Sigmoid colon (tissue), 7 donors: ENCODE results near the gene SCAF4. TPM values are rescaled to one million over a fixed set of nuclear protein-coding genes. Genes with fewer than 3 reads are reported as not detected.

Experiments
- DNase-seq: peaks from one replicate; pipeline ENCODE4 v3.0.0-alpha.2; 2019
- H3K27ac ChIP-seq, 4 donors: fragments of 200-600 bp; sonication (generic); one replicate each; pipeline ENCODE4 v1.5.1; 2016 to 2019; ENCODE audit warnings: mild to moderate bottlenecking in 1 of 4
- H3K27me3 ChIP-seq, 3 donors: fragments of 200-600 bp; sonication (generic); one replicate each; pipeline ENCODE4 v1.5.1; 2019; ENCODE audit warnings: mild to moderate bottlenecking in 1 of 3
- H3K36me3 ChIP-seq, 4 donors: fragments of 200-600 bp; sonication (generic); one replicate each; pipeline ENCODE4 v1.5.1; 2016 to 2019
- H3K4me1 ChIP-seq, 4 donors: fragments of 200-600 bp; sonication (generic); one replicate each; pipeline ENCODE4 v1.5.1; 2017 to 2019
- H3K4me3 ChIP-seq, 4 donors: fragments of 200-600 bp; sonication (generic); one replicate each; pipeline ENCODE4 v1.5.1; 2017 to 2019; ENCODE audit warnings: mild to moderate bottlenecking in 2 of 4, moderate library complexity in 1 of 4
- H3K9me3 ChIP-seq, 4 donors: fragments of 200-600 bp in 3 of 4; sonication (generic) in 3 of 4; one replicate each; pipeline versions ENCODE4 v1.5.1 to v1.6.1; 2013 to 2019
- EP300 ChIP-seq, 4 donors: sonication (generic); formaldehyde crosslinking; IDR thresholded peaks; one replicate each; pipeline ENCODE4 v1.6.1; 2017; ENCODE audit warnings: antibody characterized with exemption in 4 of 4
- POLR2A ChIP-seq, 2 donors: fragments of 450-650 bp; IDR thresholded peaks; one replicate each; pipeline ENCODE4 v1.6.1; 2016; ENCODE audit warnings: antibody characterized with exemption in 2 of 2, mild to moderate bottlenecking in 2 of 2, moderate library complexity in 2 of 2
- POLR2AphosphoS5 ChIP-seq, 4 donors: sonication (generic); formaldehyde crosslinking; IDR thresholded peaks; one replicate each; pipeline ENCODE4 v1.6.1; 2017; ENCODE audit warnings: antibody characterized with exemption in 4 of 4
- WGBS, 2 donors: extraction: QIAGEN DNeasy Blood & Tissue Kit; methylation state at CpG; one replicate each; pipeline ENCODE4 v1.1.7; 2013; 5-methylcytosine and 5-hydroxymethylcytosine counted together
- intact Hi-C: fragments of 100-400 bp; cut with DNase I; formaldehyde crosslinking; loops from one replicate; pipeline ENCODE4 v1.15.1; 2023
- polyA plus RNA-seq, 3 donors: library from polyadenylated mRNA; stranded (reverse); fragments of 200-250 nt; gene quantifications; one replicate each; pipeline ENCODE4 v1.2.3, GENCODE V29; 2013
- total RNA-seq, 4 donors: library from RNA; depleted of rRNA; stranded (reverse); fragments of >200 nt; gene quantifications; one replicate each; pipeline ENCODE4 v1.1.0, GENCODE V29; 2016
- TF ChIP-seq, protein P1 (sequence below), 4 experiments: fragments of 450-650 bp in 3 of 4; fragments of 200-600 bp in 1 of 4; IDR thresholded peaks; one replicate each; pipeline ENCODE4 v1.5.1; 2016 to 2019; ENCODE audit warnings: antibody characterized with exemption in 4 of 4, mild to moderate bottlenecking in 3 of 4, moderate library complexity in 2 of 4
- donor health status: healthy with polysubstance abuse.
- donor health status: Bipolar disorder and iron deficiency.
- donor health status: healthy.

Gene SCAF4, protein sequence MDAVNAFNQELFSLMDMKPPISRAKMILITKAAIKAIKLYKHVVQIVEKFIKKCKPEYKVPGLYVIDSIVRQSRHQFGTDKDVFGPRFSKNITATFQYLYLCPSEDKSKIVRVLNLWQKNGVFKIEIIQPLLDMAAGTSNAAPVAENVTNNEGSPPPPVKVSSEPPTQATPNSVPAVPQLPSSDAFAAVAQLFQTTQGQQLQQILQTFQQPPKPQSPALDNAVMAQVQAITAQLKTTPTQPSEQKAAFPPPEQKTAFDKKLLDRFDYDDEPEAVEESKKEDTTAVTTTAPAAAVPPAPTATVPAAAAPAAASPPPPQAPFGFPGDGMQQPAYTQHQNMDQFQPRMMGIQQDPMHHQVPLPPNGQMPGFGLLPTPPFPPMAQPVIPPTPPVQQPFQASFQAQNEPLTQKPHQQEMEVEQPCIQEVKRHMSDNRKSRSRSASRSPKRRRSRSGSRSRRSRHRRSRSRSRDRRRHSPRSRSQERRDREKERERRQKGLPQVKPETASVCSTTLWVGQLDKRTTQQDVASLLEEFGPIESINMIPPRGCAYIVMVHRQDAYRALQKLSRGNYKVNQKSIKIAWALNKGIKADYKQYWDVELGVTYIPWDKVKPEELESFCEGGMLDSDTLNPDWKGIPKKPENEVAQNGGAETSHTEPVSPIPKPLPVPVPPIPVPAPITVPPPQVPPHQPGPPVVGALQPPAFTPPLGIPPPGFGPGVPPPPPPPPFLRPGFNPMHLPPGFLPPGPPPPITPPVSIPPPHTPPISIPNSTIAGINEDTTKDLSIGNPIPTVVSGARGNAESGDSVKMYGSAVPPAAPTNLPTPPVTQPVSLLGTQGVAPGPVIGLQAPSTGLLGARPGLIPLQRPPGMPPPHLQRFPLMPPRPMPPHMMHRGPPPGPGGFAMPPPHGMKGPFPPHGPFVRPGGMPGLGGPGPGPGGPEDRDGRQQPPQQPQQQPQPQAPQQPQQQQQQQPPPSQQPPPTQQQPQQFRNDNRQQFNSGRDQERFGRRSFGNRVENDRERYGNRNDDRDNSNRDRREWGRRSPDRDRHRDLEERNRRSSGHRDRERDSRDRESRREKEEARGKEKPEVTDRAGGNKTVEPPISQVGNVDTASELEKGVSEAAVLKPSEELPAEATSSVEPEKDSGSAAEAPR
- total RNA-seq: 10 to 100 TPM in 3 of 4 donors, 1 to 10 TPM in 1; 9.6 to 19.1 (median 13.7) TPM
- 10 to 100 TPM in 1 of 3 donors, 1 to 10 TPM in 2; 6.0 to 18.6 (median 8.8) TPM for polyA plus RNA-seq

DNA sequence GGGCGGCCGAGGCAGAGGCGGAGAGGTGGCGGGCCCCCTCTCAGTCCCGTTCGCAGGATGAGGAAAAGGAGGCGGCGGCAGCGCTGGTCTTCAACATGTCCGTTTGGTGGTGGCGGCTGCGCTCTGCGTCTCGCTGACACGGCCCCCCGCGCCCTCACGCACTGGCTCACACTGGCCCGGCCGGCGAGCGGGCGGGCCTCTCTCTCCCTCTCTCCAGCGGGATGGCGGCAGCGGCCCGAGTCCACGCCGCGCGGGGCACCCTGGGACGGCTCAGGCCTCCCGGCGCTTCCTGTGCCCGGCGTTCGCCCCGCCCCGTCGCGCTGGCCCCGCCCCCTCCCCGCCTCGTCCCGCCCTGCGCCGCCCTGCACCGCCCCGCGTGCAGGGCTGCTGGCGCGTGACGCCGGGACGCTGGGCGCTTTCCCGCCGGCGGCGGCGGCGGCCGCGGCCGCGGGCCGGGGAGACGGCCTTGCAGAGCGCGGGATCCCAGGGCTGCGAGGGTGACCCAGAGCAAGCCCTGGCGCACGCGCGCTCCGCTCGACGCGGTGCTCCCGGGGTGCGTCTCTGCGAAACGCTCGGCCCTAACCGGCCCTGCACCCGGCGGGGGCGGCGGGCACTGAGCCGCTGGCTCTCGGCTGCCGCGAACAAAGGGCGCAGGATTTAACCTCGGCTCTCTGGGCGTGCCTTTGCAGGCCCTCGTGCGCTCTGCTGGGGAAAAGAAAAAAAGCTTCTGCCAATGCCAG is at the start of gene SCAF4:
TSS of gene SCAF4 (minus strand) at position 262 of the 740 bp plus-strand sequence. CDS start 426 bp downstream, outside the sequence.
- Histone ChIP-seq H3K36me3 (no peaks in the 10 kb centered on the region), H3K27me3 (no peaks in the 10 kb centered on the region), H3K4me1 (peaks cover 3 to 53% (median 42%) of the 10 kb centered on the region in 4 donors), H3K4me3 (peak within 1 kb of the TSS; percentile 76 to 99 (median 96)), H3K9me3 (no peaks in the 10 kb centered on the region), H3K27ac (peak within 1 kb of the TSS; percentile 98 to 99 (median 98))
- WGBS, 2 donors: 0% methylated on average over 98 of the region's 98 CpGs
- intact Hi-C loops: loop anchor here (1.0 to 5.0 kb wide), 2 partner anchors 73 to 880 kb away; partner anchors contain the start of genes CFAP298 and SOD1
- peak; percentile 94 for DNase-seq
- TF ChIP-seq, protein P1, sequence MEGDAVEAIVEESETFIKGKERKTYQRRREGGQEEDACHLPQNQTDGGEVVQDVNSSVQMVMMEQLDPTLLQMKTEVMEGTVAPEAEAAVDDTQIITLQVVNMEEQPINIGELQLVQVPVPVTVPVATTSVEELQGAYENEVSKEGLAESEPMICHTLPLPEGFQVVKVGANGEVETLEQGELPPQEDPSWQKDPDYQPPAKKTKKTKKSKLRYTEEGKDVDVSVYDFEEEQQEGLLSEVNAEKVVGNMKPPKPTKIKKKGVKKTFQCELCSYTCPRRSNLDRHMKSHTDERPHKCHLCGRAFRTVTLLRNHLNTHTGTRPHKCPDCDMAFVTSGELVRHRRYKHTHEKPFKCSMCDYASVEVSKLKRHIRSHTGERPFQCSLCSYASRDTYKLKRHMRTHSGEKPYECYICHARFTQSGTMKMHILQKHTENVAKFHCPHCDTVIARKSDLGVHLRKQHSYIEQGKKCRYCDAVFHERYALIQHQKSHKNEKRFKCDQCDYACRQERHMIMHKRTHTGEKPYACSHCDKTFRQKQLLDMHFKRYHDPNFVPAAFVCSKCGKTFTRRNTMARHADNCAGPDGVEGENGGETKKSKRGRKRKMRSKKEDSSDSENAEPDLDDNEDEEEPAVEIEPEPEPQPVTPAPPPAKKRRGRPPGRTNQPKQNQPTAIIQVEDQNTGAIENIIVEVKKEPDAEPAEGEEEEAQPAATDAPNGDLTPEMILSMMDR (IDR thresholded peaks at IDR 0.05): no peak
- TF ChIP-seq POLR2AphosphoS5 (IDR thresholded peaks at IDR 0.05): peak; percentile 87 to 97 (median 94)
- TF ChIP-seq POLR2A (IDR thresholded peaks at IDR 0.05): peak; percentile 74 to 78
- no peak for TF ChIP-seq EP300 (IDR thresholded peaks at IDR 0.05)

DNA sequence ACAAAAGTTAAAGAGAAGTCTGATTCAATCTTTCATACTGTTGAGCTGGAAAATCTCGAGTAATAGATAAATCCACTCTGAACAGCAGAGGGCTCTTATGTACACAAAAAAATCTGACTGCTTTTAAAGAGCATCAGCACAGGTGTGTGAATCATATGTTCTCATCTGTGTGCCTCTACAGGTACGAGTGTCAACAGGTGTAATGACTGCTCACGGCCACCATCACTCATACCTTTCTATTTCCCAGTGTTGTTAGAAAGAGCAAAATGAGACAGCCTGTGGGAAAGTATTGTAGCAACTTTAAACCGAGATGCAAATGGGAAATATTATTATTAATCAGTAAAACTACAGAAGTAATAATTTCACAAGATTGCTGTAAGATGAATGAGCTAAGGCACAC is 49.0 kb upstream of the SCAF4 start:
- H3K4me1 ChIP-seq: peaks cover 0 to 2% (median under 1%) of the 10 kb centered on the region in 4 donors
- no peaks in the 10 kb centered on the region for H3K9me3 ChIP-seq
- H3K27ac ChIP-seq: no peak overlapping the region
- no peaks in the 10 kb centered on the region for H3K36me3 ChIP-seq
- H3K27me3 ChIP-seq: no peaks in the 10 kb centered on the region
- TF ChIP-seq, protein P1 (IDR thresholded peaks at IDR 0.05): no peak
- no peak for TF ChIP-seq POLR2AphosphoS5 (IDR thresholded peaks at IDR 0.05)
- no peak for TF ChIP-seq EP300 (IDR thresholded peaks at IDR 0.05)
- no peak for TF ChIP-seq POLR2A (IDR thresholded peaks at IDR 0.05)
- H3K4me3 ChIP-seq: no peak overlapping the region
- no peak for DNase-seq
- intact Hi-C loops: no loop called here
- 31 to 64% methylated on average over 4 of the region's 4 CpGs for WGBS, 2 donors

DNA sequence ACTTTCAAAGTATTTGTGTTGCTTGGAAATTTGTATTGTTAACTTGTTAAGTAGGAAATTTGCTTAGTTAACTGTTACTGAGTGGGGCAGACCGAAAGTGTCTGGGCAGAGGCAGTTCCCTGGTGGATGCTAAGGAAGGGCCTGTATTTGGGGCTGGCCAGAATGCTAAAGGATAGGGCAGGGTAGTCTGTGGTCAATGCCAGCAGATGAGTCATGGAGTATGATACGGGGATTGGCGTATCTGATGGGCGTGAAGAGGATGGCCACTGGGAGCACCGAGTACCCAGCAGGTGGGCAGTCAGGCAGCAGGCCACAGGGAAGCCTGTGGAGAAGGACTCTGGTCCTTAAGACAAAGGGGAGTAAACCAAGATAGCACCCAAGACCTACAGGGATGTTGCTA is 46.6 kb upstream of the SCAF4 start:
- Histone ChIP-seq H3K27me3 (no peaks in the 10 kb centered on the region), H3K9me3 (no peaks in the 10 kb centered on the region), H3K4me3 (no peak overlapping the region), H3K27ac (no peak overlapping the region), H3K36me3 (no peaks in the 10 kb centered on the region), H3K4me1 (no peaks in the 10 kb centered on the region)
- intact Hi-C loops: no loop called here
- no peak for DNase-seq
- WGBS, 2 donors: 86 to 95% methylated on average over 5 of the region's 5 CpGs
- TF ChIP-seq, protein P1 (IDR thresholded peaks at IDR 0.05): no peak
- TF ChIP-seq POLR2AphosphoS5 (IDR thresholded peaks at IDR 0.05): no peak
- TF ChIP-seq POLR2A (IDR thresholded peaks at IDR 0.05): no peak
- no peak for TF ChIP-seq EP300 (IDR thresholded peaks at IDR 0.05)

DNA sequence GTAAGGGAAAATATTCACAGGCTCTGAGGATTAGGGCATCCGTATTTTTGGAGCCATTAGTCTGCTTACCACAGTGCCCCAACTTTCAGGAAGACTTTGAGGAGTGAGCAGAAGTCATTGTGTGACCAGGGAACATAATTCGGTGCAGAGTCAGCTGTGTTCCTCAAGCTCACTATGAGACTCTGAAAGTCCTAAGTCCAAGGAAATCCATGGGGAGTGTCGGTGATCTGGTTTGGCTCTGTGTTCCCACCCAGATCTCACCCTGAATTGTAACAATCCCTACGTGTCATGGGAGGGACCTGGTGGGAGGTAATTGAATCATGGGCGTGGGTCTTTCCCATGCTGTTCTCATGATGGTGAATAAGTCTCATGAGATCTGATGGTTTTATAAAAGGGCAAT is 45.9 kb upstream of the SCAF4 start:
- intact Hi-C loops: no loop called here
- no peak for TF ChIP-seq POLR2AphosphoS5 (IDR thresholded peaks at IDR 0.05)
- TF ChIP-seq, protein P1 (IDR thresholded peaks at IDR 0.05): no peak
- TF ChIP-seq EP300 (IDR thresholded peaks at IDR 0.05): no peak
- no peak for TF ChIP-seq POLR2A (IDR thresholded peaks at IDR 0.05)
- Histone ChIP-seq H3K4me1 (no peaks in the 10 kb centered on the region), H3K9me3 (no peaks in the 10 kb centered on the region), H3K4me3 (no peak overlapping the region), H3K27me3 (no peaks in the 10 kb centered on the region), H3K36me3 (no peaks in the 10 kb centered on the region), H3K27ac (no peak overlapping the region)
- WGBS, 2 donors: 33 to 73% methylated on average over 5 of the region's 5 CpGs
- no peak for DNase-seq
